HepG2 (cell line): ENCODE data around the gene HYOU1. TPM values are rescaled to one million over a fixed set of nuclear protein-coding genes. Genes with fewer than 3 reads are reported as not detected.

Experiments used
- BORCS8-MEF2B ChIP-seq: sonication (generic); formaldehyde crosslinking; IDR thresholded peaks from 2 replicates; pipeline ENCODE4 v1.8.0; 2022; ENCODE audit warnings: mild to moderate bottlenecking, missing genetic modification reagents
- HMG20A ChIP-seq: IDR thresholded peaks from 2 replicates; pipeline ENCODE4 v1.6.1; 2016; ENCODE audit warnings: borderline replicate concordance
- HMGA1 ChIP-seq: sonication (generic); formaldehyde crosslinking; conservative IDR thresholded peaks from 2 replicates; pipeline ENCODE4 v1.4.0; 2020; ENCODE audit warnings: missing genetic modification reagents
- KLF15 ChIP-seq: sonication (generic); formaldehyde crosslinking; IDR thresholded peaks from 2 replicates; pipeline ENCODE4 v1.8.1; 2023; ENCODE audit warnings: borderline replicate concordance, mild to moderate bottlenecking, inconsistent platforms, missing genetic modification reagents, mixed read lengths
- MYC ChIP-seq: sonication (generic); formaldehyde crosslinking; IDR thresholded peaks from 2 replicates; pipeline ENCODE4 v1.9.0; 2021; ENCODE audit warnings: missing genetic modification reagents, borderline replicate concordance
- NONO ChIP-seq, 2 experiments: fragments of 450-650 bp in 1 of 2; sonication (generic) in 1 of 2; formaldehyde crosslinking in 1 of 2; IDR thresholded peaks in 1 of 2; conservative IDR thresholded peaks in 1 of 2; 2 replicates each; pipeline versions ENCODE4 v1.6.1 to v1.8.0; 2017 to 2022; ENCODE audit warnings: mild to moderate bottlenecking in 1 of 2, missing genetic modification reagents in 1 of 2, moderate library complexity in 1 of 2
- POLR2A ChIP-seq, 2 experiments: IDR thresholded peaks; 2 replicates each; pipeline ENCODE4 v1.6.1; 2011; ENCODE audit warnings: low read depth in 2 of 2, low read length in 2 of 2, mild to moderate bottlenecking in 1 of 2, moderate library complexity in 1 of 2; ENCODE audit not compliant: insufficient read depth in 1 of 2
- PREB ChIP-seq: sonication (generic); formaldehyde crosslinking; IDR thresholded peaks from 2 replicates; pipeline ENCODE4 v1.4.0; 2020; ENCODE audit warnings: missing genetic modification reagents
- ZC3H4 ChIP-seq: sonication (generic); formaldehyde crosslinking; IDR thresholded peaks from 2 replicates; pipeline ENCODE4 v1.4.0; 2020; ENCODE audit warnings: missing genetic modification reagents, borderline replicate concordance
- ZNF207 ChIP-seq: fragments of 450-650 bp; IDR thresholded peaks from 2 replicates; pipeline ENCODE4 v1.6.1; 2016; ENCODE audit warnings: antibody characterized with exemption, borderline replicate concordance
- ZNF234 ChIP-seq: sonication (generic); formaldehyde crosslinking; conservative IDR thresholded peaks from 2 replicates; pipeline ENCODE4 v1.5.1; 2020; ENCODE audit warnings: mild to moderate bottlenecking, missing genetic modification reagents
- ZNF333 ChIP-seq: sonication (generic); formaldehyde crosslinking; IDR thresholded peaks from 2 replicates; pipeline ENCODE4 v1.4.0; 2020; ENCODE audit warnings: mild to moderate bottlenecking, missing genetic modification reagents, borderline replicate concordance
- ZNF350 ChIP-seq: sonication (generic); formaldehyde crosslinking; IDR thresholded peaks from 2 replicates; pipeline ENCODE4 v1.4.0; 2020; ENCODE audit warnings: mild to moderate bottlenecking, low read depth, missing genetic modification reagents, borderline replicate concordance
- ZNF567 ChIP-seq: sonication (generic); formaldehyde crosslinking; IDR thresholded peaks from 2 replicates; pipeline ENCODE4 v1.8.1; 2023; ENCODE audit warnings: mild to moderate bottlenecking, missing genetic modification reagents, borderline replicate concordance
- ZNF639 ChIP-seq: conservative IDR thresholded peaks from 2 replicates; pipeline ENCODE4 v1.6.1; 2018; ENCODE audit warnings: missing genetic modification reagents
- ZNF777 ChIP-seq: sonication (generic); formaldehyde crosslinking; IDR thresholded peaks from 2 replicates; pipeline ENCODE4 v1.4.0; 2020; ENCODE audit warnings: missing genetic modification reagents
- ZNF790 ChIP-seq: sonication (generic); formaldehyde crosslinking; IDR thresholded peaks from 2 replicates; pipeline ENCODE4 v1.8.0; 2022; ENCODE audit warnings: missing genetic modification reagents, mild to moderate bottlenecking, borderline replicate concordance
- ZSCAN21 ChIP-seq: sonication (generic); formaldehyde crosslinking; IDR thresholded peaks from 2 replicates; pipeline ENCODE4 v1.8.0; 2022; ENCODE audit warnings: mild to moderate bottlenecking, missing genetic modification reagents, moderate library complexity, borderline replicate concordance
- polyA plus RNA-seq, 8 experiments: library from polyadenylated mRNA; depleted of rRNA in 3 of 8; stranded (reverse) in 7 of 8; unstranded in 1 of 8; fragments of >200 nt; fragmentation: Illumina TruSeq in 4 of 8; extraction: Trizol in 4 of 8; gene quantifications; 2 replicates each; pipeline versions ENCODE4 v1.2.1 to v1.2.3, GENCODE V29; 2011 to 2016; ENCODE audit warnings: low read depth in 4 of 8, missing spikeins in 1 of 8, mixed read lengths in 1 of 8; ENCODE audit not compliant: insufficient read depth in 1 of 8
- total RNA-seq, 5 experiments: library from RNA; depleted of rRNA; stranded (reverse); fragments of >200 nt; fragmentation: Illumina TruSeq; extraction: Trizol; gene quantifications; 2 replicates each; pipeline ENCODE4 v1.2.3, GENCODE V29; 2016; ENCODE audit warnings: low read depth in 1 of 5
- TF ChIP-seq, protein P1 (sequence below): sonication (generic); formaldehyde crosslinking; IDR thresholded peaks from 2 replicates; pipeline ENCODE4 v1.4.0; 2020; ENCODE audit warnings: mild to moderate bottlenecking, missing genetic modification reagents, borderline replicate concordance

The HYOU1 gene
- total and polyA plus RNA-seq, 2 of the 13 experiments (the other 11 are each of a cell fraction or from before 2014, with no cell fraction given), result 127 to 155 TPM

- peak; percentile 31; the same call in 1 of the 2 replicates for TF ChIP-seq HMG20A (CRISPR knock-in tag)
- TF ChIP-seq ZNF234 (CRISPR knock-in tag), result peak; percentile 87; the same call in 1 of the 2 replicates
- TF ChIP-seq ZNF333 (CRISPR knock-in tag), result no peak
- peak; percentile 88; the same call in 1 of the 2 replicates for TF ChIP-seq BORCS8-MEF2B
- TF ChIP-seq POLR2A (IDR thresholded peaks at IDR 0.05; ENCODE audit: insufficient read depth in 1 of 2, low read depth in 2 of 2, low read length in 2 of 2), result peak; percentile 14 to 83; a peak in 2 of 4 replicates
- TF ChIP-seq NONO (IDR thresholded peaks at IDR 0.05), result no peak
- TF ChIP-seq NONO (CRISPR knock-in tag; conservative IDR thresholded peaks at IDR 0.05), result peak; percentile 78
- TF ChIP-seq MYC (CRISPR knock-in tag), result peak; percentile 89
- TF ChIP-seq ZNF790, result no peak
- peak; percentile 54 for TF ChIP-seq ZNF350
- TF ChIP-seq ZSCAN21 (CRISPR knock-in tag), result peak; percentile 87; the same call in 1 of the 2 replicates
- TF ChIP-seq ZC3H4 (CRISPR knock-in tag), result 0 out of 2 replicates have a peak, but pooled peaks have one; percentile 0
- TF ChIP-seq HMGA1 (CRISPR knock-in tag), result no peak
- TF ChIP-seq ZNF777 (CRISPR knock-in tag), result peak; percentile 55; the same call in 1 of the 2 replicates
- TF ChIP-seq KLF15 (CRISPR knock-in tag), result peak; percentile 69; the same call in 1 of the 2 replicates
- TF ChIP-seq, protein P1, sequence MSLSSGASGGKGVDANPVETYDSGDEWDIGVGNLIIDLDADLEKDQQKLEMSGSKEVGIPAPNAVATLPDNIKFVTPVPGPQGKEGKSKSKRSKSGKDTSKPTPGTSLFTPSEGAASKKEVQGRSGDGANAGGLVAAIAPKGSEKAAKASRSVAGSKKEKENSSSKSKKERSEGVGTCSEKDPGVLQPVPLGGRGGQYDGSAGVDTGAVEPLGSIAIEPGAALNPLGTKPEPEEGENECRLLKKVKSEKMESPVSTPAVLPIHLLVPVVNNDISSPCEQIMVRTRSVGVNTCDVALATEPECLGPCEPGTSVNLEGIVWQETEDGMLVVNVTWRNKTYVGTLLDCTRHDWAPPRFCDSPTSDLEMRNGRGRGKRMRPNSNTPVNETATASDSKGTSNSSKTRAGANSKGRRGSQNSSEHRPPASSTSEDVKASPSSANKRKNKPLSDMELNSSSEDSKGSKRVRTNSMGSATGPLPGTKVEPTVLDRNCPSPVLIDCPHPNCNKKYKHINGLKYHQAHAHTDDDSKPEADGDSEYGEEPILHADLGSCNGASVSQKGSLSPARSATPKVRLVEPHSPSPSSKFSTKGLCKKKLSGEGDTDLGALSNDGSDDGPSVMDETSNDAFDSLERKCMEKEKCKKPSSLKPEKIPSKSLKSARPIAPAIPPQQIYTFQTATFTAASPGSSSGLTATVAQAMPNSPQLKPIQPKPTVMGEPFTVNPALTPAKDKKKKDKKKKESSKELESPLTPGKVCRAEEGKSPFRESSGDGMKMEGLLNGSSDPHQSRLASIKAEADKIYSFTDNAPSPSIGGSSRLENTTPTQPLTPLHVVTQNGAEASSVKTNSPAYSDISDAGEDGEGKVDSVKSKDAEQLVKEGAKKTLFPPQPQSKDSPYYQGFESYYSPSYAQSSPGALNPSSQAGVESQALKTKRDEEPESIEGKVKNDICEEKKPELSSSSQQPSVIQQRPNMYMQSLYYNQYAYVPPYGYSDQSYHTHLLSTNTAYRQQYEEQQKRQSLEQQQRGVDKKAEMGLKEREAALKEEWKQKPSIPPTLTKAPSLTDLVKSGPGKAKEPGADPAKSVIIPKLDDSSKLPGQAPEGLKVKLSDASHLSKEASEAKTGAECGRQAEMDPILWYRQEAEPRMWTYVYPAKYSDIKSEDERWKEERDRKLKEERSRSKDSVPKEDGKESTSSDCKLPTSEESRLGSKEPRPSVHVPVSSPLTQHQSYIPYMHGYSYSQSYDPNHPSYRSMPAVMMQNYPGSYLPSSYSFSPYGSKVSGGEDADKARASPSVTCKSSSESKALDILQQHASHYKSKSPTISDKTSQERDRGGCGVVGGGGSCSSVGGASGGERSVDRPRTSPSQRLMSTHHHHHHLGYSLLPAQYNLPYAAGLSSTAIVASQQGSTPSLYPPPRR (CRISPR knock-in tag), result peak; percentile 67
- TF ChIP-seq ZNF639 (CRISPR knock-in tag), result peak; percentile 1; the same call in 1 of the 2 replicates
- TF ChIP-seq PREB, result no peak
- 0 out of 2 replicates have a peak, but pooled peaks have one; percentile 17 for TF ChIP-seq ZNF567 (CRISPR knock-in tag)
- no peak for TF ChIP-seq ZNF207
Measured at GRCh38 chr11:119030329-119031047, 26.5 kb downstream of the HYOU1 start, which contains the start of gene SLC37A4 (continued).
